Measurements from ENCODE around the gene LLGL1. TPM values are rescaled to one million over a fixed set of nuclear protein-coding genes. Genes with fewer than 3 reads are reported as not detected.

The LLGL1 gene
- total RNA-seq, 1 experiment from 2014 or later: 44.3 TPM

DNA sequence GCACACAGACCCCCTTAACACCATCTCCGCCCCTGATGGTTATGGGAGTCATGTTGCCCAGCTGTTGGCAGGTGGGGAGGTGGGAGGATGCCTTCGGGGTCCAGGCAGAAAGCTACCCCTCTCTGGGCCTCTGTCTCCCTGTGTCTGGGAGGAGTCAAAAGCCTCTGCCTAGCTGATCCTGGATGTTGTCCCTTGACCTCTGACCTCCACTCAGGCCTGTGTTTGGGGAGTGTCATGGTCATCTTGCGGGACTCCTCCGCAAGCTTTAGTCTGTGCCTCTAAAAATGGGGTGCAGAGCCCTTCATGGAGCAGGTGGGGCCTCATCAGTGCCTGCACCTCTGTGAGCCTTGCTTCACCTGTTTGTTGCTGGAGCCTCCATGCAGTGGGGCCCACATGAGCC is 3.8 kb downstream of the LLGL1 start:
- ChIA-PET CTCF (no interaction called here), RAD21 (ENCODE audit: low non-redundant PET in 1 of 2, low total read pairs in 2 of 2, uncharacterized antibody in 2 of 2, unreplicated experiment in 2 of 2) (no interaction called here), POLR2A (no interaction called here)
- Histone ChIP-seq H3K79me2 (ENCODE audit: insufficient read depth, low read length) (peaks cover 17% of the 10 kb centered on the region), H3K9me2 (ENCODE audit: insufficient read depth) (no peaks in the 10 kb centered on the region), H2AFZ (ENCODE audit: low read depth, low read length, poor library complexity, severe bottlenecking) (no peak overlapping the region), H4K20me1 (ENCODE audit: insufficient read depth) (no peaks in the 10 kb centered on the region), H3K4me1 (ENCODE audit: control insufficient read depth in 1 of 2, insufficient read depth in 2 of 2, low read length in 2 of 2) (peaks cover 12 to 17% of the 10 kb centered on the region in 2 experiments; a peak in 3 of 4 replicates), H3K4me3 (replicated peaks in 1 of 2; ENCODE audit: low read depth in 1 of 2, low read length in 2 of 2) (no peak overlapping the region), H3K27me3 (ENCODE audit: insufficient read depth, low read length) (no peaks in the 10 kb centered on the region), H3K27ac (ENCODE audit: low read depth, low read length) (no peak overlapping the region), H3K9ac (ENCODE audit: low read length) (no peak overlapping the region), H3K36me3 (ENCODE audit: control insufficient read depth in 1 of 2, insufficient read depth in 2 of 2, low read length in 2 of 2) (no peaks in the 10 kb centered on the region), H3K9me3 (ENCODE audit: control insufficient read depth in 1 of 2, insufficient read depth in 1 of 2, low read depth in 1 of 2, low read length in 2 of 2) (no peaks in the 10 kb centered on the region), H3K4me2 (ENCODE audit: low read length) (no peak overlapping the region)
- DNase-seq (ENCODE audit: low read depth, low spot score) (no peak), ATAC-seq (no peak)
- intact Hi-C loops (cut with micrococcal nuclease): no loop called here
- TF ChIP-seq ZNF274 (IDR thresholded peaks at IDR 0.05; ENCODE audit: low read depth, low read length): no peak
- TF ChIP-seq, protein P1, sequence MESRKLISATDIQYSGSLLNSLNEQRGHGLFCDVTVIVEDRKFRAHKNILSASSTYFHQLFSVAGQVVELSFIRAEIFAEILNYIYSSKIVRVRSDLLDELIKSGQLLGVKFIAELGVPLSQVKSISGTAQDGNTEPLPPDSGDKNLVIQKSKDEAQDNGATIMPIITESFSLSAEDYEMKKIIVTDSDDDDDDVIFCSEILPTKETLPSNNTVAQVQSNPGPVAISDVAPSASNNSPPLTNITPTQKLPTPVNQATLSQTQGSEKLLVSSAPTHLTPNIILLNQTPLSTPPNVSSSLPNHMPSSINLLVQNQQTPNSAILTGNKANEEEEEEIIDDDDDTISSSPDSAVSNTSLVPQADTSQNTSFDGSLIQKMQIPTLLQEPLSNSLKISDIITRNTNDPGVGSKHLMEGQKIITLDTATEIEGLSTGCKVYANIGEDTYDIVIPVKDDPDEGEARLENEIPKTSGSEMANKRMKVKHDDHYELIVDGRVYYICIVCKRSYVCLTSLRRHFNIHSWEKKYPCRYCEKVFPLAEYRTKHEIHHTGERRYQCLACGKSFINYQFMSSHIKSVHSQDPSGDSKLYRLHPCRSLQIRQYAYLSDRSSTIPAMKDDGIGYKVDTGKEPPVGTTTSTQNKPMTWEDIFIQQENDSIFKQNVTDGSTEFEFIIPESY (IDR thresholded peaks at IDR 0.05; ENCODE audit: extremely low read depth, insufficient replicate concordance, low read length): no peak
- BruUV-seq (replicated peaks): no TSS peak

DNA sequence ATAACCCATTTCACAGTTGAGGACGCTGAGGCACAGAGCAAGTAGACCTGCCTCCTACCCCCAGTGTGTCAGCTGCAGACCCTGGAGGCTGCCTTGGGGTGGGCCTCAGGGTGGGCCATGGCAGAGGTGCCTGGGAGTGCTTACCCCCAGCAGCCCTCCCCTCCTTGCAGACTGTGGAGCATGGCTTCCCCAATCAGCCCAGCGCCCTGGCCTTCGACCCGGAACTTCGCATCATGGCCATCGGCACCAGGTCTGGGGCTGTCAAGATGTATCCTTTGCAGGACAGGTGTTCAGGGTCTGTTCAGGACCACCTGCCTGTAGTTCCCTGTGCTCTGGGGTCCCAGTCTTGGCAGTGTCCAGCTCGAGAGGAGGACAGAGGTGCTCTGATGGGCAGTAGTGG is 4.3 kb downstream of the LLGL1 start:
- peaks cover 11 to 13% of the 10 kb centered on the region in 2 experiments; a peak in 3 of 4 replicates for H3K4me1 ChIP-seq (ENCODE audit: control insufficient read depth in 1 of 2, insufficient read depth in 2 of 2, low read length in 2 of 2)
- no peak overlapping the region for H3K27ac ChIP-seq (ENCODE audit: low read depth, low read length)
- BruUV-seq (replicated peaks): no TSS peak
- intact Hi-C loops (cut with micrococcal nuclease): no loop called here
- H4K20me1 ChIP-seq (ENCODE audit: insufficient read depth): no peaks in the 10 kb centered on the region
- H3K79me2 ChIP-seq (ENCODE audit: insufficient read depth, low read length): peaks cover 17% of the 10 kb centered on the region
- no peaks in the 10 kb centered on the region for H3K9me2 ChIP-seq (ENCODE audit: insufficient read depth)
- H2AFZ ChIP-seq (ENCODE audit: low read depth, low read length, poor library complexity, severe bottlenecking): no peak overlapping the region
- RAD21 ChIA-PET (ENCODE audit: low non-redundant PET in 1 of 2, low total read pairs in 2 of 2, uncharacterized antibody in 2 of 2, unreplicated experiment in 2 of 2): no interaction called here
- no peaks in the 10 kb centered on the region for H3K27me3 ChIP-seq (ENCODE audit: insufficient read depth, low read length)
- TF ChIP-seq EZH2 (IDR thresholded peaks at IDR 0.05): no peak
- no peaks in the 10 kb centered on the region for H3K9me3 ChIP-seq (ENCODE audit: control insufficient read depth in 1 of 2, insufficient read depth in 1 of 2, low read depth in 1 of 2, low read length in 2 of 2)
- no peak for DNase-seq (ENCODE audit: low read depth, low spot score)
- no peak overlapping the region for H3K4me3 ChIP-seq (replicated peaks in 1 of 2; ENCODE audit: low read depth in 1 of 2, low read length in 2 of 2)
- CTCF ChIA-PET: no interaction called here
- no peak for ATAC-seq
- POLR2A ChIA-PET: no interaction called here
- H3K36me3 ChIP-seq (ENCODE audit: control insufficient read depth in 1 of 2, insufficient read depth in 2 of 2, low read length in 2 of 2): no peaks in the 10 kb centered on the region
- H3K4me2 ChIP-seq (ENCODE audit: low read length): no peak overlapping the region
- no peak overlapping the region for H3K9ac ChIP-seq (ENCODE audit: low read length)
